PC-9 (cell line): ENCODE measurements around the gene GLI1.

ENCODE experiments used
- CTCF ChIP-seq: fragments of 200-600 bp; sonication (generic); conservative IDR thresholded peaks from 2 replicates; pipeline ENCODE4 v1.6.1; 2017; ENCODE audit warnings: mixed run types, antibody characterized with exemption, mild to moderate bottlenecking, moderate library complexity
- EZH2 ChIP-seq: fragments of 200-600 bp; sonication (generic); IDR thresholded peaks from 2 replicates; pipeline ENCODE4 v1.8.0; 2017; ENCODE audit warnings: antibody characterized with exemption, low read depth

GRCh38 chr12:57415088-57415487 is 44.5 kb upstream of the GLI1 start:
- no peak for TF ChIP-seq CTCF
- no peak for TF ChIP-seq EZH2
